HG03439 (cell line): Measurements from ENCODE around the gene PARVA.
"Not testable (repeated sequence)": the region's sequence is repeated elsewhere in the genome, so short reads cannot be mapped to it uniquely, and the experiment has no call there.

Experiments used
- ATAC-seq: cut with Tn5 transposase; IDR thresholded peaks from one replicate; pipeline ENCODE4 v1.9.1; 2021; ENCODE audit warnings: mild to moderate bottlenecking, moderate library complexity; ENCODE audit not compliant: unreplicated experiment

Gene PARVA

DNA sequence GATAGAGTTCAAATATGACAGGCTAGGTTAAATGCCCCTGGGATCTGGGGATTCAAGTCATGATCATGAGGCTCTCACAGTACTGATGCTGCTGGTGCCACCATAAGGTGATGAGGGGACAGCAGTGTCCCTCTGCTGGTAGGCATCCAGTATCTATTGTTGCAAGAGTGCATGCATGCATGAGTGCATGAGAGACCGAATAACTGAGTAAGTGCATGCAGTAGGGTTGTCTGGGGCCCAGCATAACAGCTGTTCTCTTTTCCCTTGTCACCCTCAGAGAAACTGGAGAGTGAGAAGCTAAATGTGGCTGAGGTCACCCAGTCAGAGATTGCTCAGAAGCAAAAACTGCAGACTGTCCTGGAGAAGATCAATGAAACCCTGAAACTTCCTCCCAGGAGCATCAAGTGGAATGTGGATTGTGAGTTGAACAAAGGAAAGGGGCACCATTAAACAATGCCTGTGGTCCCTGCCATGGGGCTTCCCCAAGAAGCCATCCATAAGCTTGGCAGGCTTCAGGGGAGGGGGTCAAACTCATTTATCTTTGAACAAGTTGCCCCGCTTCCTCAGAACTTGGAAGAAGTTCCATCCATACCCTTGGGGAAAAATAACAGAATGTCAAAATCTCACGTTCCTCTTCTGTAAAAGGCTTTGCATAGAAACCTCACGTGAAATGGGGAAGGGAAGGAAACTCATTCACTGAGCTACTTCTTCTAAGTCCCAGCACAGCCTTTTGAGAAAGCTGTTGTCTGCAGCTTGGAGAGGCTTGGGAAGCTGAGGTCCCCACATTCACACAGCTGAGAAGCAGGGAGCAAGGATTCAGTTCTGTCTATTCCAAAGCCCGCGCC lies 119.0 kb downstream of the PARVA start:
- ATAC-seq, result no peak

DNA sequence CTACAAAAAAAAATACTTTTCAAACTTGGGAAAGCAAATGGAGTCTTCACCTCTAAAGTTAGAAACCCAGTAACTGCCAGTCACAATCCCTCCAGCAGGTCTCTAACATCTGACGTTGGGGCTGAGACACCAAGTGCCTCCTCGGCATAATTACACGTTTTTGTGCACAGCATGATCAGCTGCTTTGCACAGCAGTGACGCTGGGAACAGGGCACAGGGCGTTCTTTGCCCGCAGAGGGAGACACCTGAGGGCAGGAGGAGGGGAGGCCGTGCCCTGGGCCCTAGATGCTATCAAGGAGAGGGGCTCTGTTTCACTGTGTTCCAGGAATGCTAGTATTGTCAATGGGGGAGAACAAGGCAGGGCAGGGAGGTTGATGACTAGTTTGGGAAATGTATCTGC lies 120.1 kb downstream of the PARVA start:
- ATAC-seq, result no peak

GRCh38 chr11:12499071-12499470 lies 121.7 kb downstream of the PARVA start:
- ATAC-seq, result no peak

DNA sequence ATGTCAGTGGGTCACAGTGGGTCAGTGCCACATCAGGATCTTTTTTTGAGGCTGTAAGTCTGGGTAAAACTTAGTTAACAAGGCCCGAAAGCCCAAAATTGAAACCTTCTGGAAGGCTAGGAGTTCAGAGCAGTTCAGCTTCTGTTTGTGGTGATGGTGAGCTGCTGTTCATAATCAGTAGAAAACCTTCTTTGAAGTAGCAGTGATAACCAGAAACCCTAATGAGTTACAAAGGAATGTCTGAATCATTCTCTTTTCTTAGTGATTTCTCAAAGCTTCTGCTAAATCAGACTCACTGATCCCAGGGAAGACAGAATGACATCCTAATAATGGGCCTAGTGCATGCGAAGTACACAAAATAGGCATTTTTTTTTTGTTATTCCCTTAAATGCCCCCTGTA lies 124.7 kb downstream of the PARVA start:
- ATAC-seq, result no peak

GRCh38 chr11:12503039-12503484 lies 125.7 kb downstream of the PARVA start:
- no peak for ATAC-seq

- ATAC-seq, result no peak
These were observed 126.5 kb downstream of the PARVA start for GRCh38 chr11:12503886-12504285.

- ATAC-seq, result no peak
These were observed 127.8 kb downstream of the PARVA start for GRCh38 chr11:12505183-12505582.

DNA sequence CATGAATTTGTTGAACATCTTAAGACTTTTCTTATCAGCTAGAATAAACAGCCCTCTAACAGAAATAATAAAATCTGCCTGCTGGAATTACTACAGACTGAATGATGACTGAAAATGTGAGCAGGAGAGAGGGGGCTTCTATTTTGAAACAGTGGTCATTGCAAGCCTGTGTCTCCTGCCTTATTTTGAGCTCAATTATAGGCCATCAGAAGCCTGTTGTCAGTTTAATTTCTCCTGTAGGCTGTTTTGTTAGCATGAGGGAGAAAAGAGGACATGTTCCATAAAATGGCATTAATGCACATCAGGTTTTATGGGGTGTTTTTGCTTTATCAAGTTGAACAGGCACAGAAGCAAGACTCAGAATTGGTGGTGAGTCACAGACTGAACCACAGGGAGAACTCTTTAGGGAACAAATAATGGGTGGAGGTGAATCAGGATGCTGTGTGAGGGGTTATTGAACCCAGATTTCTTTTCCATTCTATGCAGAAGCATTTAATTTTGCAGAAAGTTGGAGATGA lies 129.1 kb downstream of the PARVA start:
- ATAC-seq, result no peak

GRCh38 chr11:12507391-12507790 lies 130.0 kb downstream of the PARVA start:
- ATAC-seq, result no peak

DNA sequence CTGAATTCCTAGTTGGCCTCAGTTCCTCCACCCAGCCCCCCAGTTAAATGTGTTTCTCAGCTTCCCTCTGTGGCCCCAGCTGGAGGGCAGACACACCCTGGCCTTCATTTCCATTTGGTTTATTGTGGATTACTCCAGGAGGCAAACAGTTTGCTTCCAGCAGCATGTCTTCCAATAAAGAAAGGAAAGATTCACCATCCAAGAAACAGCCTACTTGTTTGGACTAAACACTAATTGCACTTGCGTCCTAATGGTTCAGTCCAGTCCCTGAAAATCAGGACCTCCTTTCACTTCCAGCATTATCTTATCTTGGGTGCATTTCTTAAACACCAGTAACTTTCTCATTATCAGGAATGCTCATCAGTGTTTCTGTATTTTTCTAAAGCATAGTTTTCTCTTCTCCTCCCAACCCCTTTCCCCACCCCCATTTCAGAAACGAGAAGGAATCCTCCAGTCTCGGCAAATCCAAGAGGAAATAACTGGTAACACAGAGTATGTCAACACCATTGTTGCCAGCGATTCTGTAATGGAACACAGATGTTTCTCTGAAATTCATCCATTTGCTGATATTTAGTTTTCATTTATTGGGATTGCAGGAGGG lies 130.9 kb downstream of the PARVA start:
- no peak for ATAC-seq

DNA sequence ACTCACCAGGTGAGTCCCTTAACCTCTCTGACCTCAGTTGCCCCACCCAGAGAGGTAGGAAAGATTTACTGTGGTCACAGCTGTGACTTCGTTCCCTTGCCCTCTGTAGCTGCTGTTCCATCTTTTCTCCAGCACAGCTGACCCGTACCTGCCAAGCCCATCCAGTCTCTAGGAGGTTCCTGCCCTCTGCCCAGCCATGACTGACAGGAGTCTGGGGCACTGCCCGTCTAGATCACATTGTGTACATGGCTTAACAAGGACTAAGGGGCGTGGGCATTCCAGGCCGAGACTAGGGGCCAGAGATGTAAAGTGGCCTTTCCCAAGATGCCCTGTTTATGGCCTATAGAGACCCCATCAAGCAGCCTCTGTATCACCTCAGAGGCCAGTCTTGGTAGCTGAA lies 132.0 kb downstream of the PARVA start:
- ATAC-seq, result no peak

DNA sequence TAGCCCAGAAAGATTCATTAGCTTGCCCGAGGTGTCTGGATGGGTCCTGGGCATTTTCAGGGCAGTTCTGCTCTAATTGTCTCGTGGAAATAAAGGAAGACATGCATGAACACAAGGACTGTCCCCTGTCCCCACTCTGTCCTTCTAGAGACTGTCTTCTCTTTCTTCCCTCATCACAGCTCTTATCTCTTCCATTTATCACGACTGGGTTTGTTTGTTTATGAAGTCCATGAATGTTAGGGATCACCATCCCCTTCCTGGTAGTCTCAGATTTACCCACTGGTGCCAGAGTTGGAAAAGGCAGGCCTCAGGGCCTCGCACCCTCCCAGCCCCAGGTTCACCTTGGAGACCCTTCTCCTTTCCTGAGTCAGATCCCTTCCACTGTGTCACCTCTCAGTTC lies 134.8 kb downstream of the PARVA start:
- no peak for ATAC-seq

DNA sequence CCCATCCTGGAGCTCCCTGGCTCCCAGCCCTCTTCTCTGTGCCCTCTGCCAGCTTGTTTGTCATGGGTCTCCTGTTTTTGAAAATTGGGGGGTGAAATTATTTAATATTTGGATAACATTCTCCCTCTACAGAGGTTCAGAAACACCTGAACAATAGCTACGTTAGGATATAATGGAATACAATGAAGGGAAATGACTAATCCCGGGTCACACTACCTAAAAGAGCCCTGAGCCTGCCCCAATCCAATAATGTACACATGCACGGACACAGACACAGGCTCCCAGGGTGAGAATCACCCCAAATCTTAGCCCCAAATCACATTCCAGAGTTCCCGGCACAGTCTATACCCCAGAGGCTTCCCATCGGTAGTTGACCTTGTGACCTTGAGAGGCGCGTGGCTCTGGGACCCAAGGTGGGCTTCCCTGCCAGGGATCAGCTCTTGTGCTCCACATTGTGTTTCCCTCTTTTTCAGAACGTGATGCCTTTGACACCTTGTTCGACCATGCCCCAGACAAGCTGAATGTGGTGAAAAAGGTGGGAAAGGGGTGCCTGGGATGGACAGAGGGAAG lies 135.5 kb downstream of the PARVA start:
- ATAC-seq, result no peak

GRCh38 chr11:12516387-12517105 lies 139.2 kb downstream of the PARVA start:
- ATAC-seq, result no peak

- ATAC-seq, result no peak
These were observed 139.9 kb downstream of the PARVA start for GRCh38 chr11:12517306-12517705.

- ATAC-seq, result no peak
These were observed 140.4 kb downstream of the PARVA start for GRCh38 chr11:12517741-12518140.

DNA sequence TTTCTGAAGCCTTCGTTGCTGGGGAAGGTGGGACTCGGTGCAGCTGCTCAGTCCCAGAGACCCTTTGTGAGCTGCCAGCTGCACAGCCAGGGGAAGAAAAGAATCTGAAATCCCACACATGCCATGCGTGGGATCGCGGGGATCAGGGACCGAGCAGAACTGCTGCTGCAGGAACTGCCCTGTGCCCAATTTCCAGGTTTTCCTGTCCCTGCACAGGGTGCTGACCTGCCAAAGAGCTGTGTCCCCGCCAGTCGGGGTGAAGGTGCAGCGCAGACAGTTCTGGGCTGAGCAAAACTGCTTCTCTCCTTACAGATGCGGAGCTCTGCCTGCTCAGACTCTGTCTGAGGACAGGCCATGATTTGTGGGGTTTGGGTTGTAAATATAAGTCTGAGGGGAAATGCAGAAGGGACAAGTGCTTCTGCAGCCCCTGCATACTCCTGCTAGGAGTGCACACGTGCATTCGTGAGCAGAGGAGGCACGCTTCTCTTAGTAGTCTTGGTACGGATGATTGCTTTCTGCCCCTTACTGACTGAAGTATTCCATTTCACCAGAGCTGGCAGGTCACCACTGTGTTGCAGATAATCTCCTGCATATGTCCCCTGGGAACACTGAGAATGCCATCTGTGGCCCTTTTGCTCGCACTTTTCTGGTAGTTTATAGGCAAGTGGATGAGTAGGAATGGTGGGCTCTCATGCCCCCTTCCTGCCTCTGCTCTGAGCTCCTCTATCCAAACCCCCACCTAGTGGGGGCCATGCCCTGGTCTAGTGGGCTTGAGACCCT lies 141.4 kb downstream of the PARVA start:
- ATAC-seq, result no peak

- no peak for ATAC-seq
These were observed 142.7 kb downstream of the PARVA start for GRCh38 chr11:12520054-12520453.

DNA sequence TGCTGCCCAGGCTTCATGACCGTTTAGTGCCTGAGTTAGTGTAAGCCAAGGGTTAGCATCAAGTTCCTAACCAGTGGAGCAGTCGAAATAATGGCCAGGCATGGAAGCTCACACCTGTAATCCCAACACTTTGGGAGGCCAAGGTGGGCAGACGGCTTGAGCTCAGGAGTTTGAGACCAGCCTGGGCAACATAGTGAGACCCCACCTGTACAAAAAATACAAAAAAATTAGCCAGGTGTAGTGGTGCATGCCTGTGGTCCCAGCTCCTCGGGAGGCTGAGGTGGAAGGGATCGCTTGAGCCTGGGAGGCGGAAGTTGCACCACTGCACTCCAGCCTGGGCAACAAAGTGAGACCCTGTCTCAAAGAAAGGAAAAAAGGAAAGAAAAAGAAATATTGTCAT lies 143.2 kb downstream of the PARVA start:
- ATAC-seq, result not testable (repeated sequence)

- no peak for ATAC-seq
These were observed 146.0 kb downstream of the PARVA start for GRCh38 chr11:12523180-12523924.
